Measurements from ENCODE around the gene MAP7. TPM values are rescaled to one million over a fixed set of nuclear protein-coding genes. Genes with fewer than 3 reads are reported as not detected.
A peak's percentile ranks its signal among the peaks of the same experiment; 100 is the strongest.

MAP7 gene
- total RNA-seq, 1 experiment from 2014 or later: 33.7 TPM

DNA sequence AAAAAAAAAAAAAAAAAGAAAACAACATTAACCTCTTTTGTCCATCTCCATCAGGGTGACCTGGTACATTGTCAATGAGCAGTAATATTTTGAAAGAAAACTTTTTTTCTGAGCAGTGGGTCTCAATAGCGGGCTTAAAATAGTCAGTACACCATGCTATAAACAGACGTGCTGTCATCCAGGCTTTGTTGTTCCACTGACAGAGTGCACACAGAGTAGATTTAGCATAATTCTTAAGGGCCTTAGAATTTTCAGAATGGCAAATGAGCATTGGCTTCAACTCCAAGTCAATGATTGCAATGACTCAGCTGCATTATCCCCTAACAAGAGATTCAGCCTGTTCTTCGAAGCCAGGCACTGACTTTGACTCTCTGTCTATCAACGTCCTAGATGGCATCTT lies 35.6 kb downstream of the MAP7 start:
- intact Hi-C loops (cut with micrococcal nuclease; ENCODE audit: unreplicated experiment): no loop called here
- TF ChIP-seq, protein P1, sequence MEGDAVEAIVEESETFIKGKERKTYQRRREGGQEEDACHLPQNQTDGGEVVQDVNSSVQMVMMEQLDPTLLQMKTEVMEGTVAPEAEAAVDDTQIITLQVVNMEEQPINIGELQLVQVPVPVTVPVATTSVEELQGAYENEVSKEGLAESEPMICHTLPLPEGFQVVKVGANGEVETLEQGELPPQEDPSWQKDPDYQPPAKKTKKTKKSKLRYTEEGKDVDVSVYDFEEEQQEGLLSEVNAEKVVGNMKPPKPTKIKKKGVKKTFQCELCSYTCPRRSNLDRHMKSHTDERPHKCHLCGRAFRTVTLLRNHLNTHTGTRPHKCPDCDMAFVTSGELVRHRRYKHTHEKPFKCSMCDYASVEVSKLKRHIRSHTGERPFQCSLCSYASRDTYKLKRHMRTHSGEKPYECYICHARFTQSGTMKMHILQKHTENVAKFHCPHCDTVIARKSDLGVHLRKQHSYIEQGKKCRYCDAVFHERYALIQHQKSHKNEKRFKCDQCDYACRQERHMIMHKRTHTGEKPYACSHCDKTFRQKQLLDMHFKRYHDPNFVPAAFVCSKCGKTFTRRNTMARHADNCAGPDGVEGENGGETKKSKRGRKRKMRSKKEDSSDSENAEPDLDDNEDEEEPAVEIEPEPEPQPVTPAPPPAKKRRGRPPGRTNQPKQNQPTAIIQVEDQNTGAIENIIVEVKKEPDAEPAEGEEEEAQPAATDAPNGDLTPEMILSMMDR (conservative IDR thresholded peaks at IDR 0.05): no peak
- Histone ChIP-seq H3K9me3 (ENCODE audit: insufficient read depth, low read depth) (no peaks in the 10 kb centered on the region), H3K27ac (no peak overlapping the region), H3K4me1 (replicated peaks; ENCODE audit: insufficient read depth) (peaks cover 27% of the 10 kb centered on the region), H4K20me1 (ENCODE audit: insufficient read depth) (peaks cover 17% of the 10 kb centered on the region), H3K27me3 (ENCODE audit: insufficient read depth, low read depth) (no peaks in the 10 kb centered on the region), H3K79me2 (ENCODE audit: low read depth) (peaks cover 60% of the 10 kb centered on the region), H3K4me2 (no peak overlapping the region), H3F3A (ENCODE audit: insufficient read depth, low read depth) (peaks cover 8% of the 10 kb centered on the region; the same call in 1 of the 2 replicates), H3K4me3 (no peak overlapping the region), H3K9me2 (ENCODE audit: insufficient read depth) (no peaks in the 10 kb centered on the region; the same call in 1 of the 2 replicates), H2AFZ (no peak overlapping the region), H3K36me3 (ENCODE audit: low read depth) (no peaks in the 10 kb centered on the region)
- ChIA-PET CTCF (interaction anchor here (1.3 kb wide), 1 partner anchor 19 kb away, joined by 3 read pairs; no protein-coding TSS in a partner anchor), POLR2A (ENCODE audit: unreplicated experiment) (no interaction called here)
- no TSS peak for BruUV-seq (replicated peaks)
- no peak for DNase-seq

DNA sequence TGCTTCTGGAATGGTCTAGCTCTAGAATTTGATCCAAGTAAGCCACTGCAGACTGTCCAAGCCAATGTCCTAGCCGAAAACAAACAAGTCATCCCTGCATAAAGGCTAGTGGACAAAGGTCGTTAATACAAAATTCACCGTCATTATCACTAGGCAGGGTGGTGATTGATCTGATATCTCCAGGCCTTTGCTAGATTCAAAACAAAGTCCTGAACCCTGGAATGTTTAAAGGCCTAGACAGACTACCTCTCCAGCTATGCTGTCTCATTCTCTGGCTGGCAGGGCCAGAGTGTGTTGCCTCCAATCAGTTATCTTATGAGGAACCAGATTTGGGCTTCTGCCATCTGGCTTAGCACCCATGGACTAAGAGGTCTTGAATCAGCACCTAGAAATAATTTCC lies 38.3 kb downstream of the MAP7 start:
- ChIA-PET CTCF (no interaction called here), POLR2A (ENCODE audit: unreplicated experiment) (no interaction called here)
- H3K9me2 ChIP-seq (ENCODE audit: insufficient read depth): no peaks in the 10 kb centered on the region; the same call in 1 of the 2 replicates

DNA sequence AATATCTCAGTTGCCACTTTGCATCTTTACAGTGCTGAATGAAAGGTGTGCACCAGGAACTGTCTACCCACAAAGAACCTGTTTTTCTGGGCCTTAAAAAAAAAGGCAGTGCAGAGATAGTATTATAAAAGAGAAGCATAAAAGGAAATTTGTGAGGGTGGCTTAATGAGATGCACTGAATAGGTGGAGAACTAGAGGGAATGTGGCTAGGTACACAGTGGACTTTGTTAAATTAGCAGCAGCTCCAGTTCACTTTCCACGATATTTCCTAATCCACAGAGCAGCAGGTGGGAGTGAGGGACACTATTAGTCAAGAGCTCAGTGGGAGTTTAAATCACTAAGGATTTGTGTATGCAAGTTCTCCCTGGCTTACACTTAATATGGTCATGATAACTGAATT lies 38.8 kb downstream of the MAP7 start:
- Histone ChIP-seq H3K4me2 (peak overlapping the region; percentile 16; the same call in 1 of the 2 replicates), H3K9me3 (ENCODE audit: insufficient read depth, low read depth) (no peaks in the 10 kb centered on the region)
- TF ChIP-seq, protein P1 (conservative IDR thresholded peaks at IDR 0.05): no peak
- no peak for TF ChIP-seq EZH2 (IDR thresholded peaks at IDR 0.05; ENCODE audit: low read depth)

More for the DNA sequence above, 38.3 kb downstream of the MAP7 start:
- Histone ChIP-seq H2AFZ (no peak overlapping the region), H3K79me2 (ENCODE audit: low read depth) (peaks cover 44% of the 10 kb centered on the region), H3K4me1 (replicated peaks; ENCODE audit: insufficient read depth) (peaks cover 18% of the 10 kb centered on the region), H3K4me2 (peak overlapping the region; percentile 16; the same call in 1 of the 2 replicates), H3F3A (ENCODE audit: insufficient read depth, low read depth) (no peaks in the 10 kb centered on the region), H3K27me3 (ENCODE audit: insufficient read depth, low read depth) (no peaks in the 10 kb centered on the region), H3K36me3 (ENCODE audit: low read depth) (no peaks in the 10 kb centered on the region), H3K9me3 (ENCODE audit: insufficient read depth, low read depth) (no peaks in the 10 kb centered on the region), H4K20me1 (ENCODE audit: insufficient read depth) (peaks cover 7% of the 10 kb centered on the region), H3K4me3 (no peak overlapping the region), H3K27ac (peak overlapping the region; percentile 10; the same call in 1 of the 2 replicates)
- no peak for DNase-seq
- TF ChIP-seq EZH2 (IDR thresholded peaks at IDR 0.05; ENCODE audit: low read depth): no peak
- TF ChIP-seq, protein P1 (conservative IDR thresholded peaks at IDR 0.05): no peak
- BruUV-seq (replicated peaks): no TSS peak
- intact Hi-C loops (cut with micrococcal nuclease; ENCODE audit: unreplicated experiment): no loop called here

More for the DNA sequence above, 38.8 kb downstream of the MAP7 start:
- Histone ChIP-seq H3K27ac (peak overlapping the region; percentile 10; the same call in 1 of the 2 replicates), H3K9me2 (ENCODE audit: insufficient read depth) (no peaks in the 10 kb centered on the region; the same call in 1 of the 2 replicates), H3K4me3 (no peak overlapping the region), H3F3A (ENCODE audit: insufficient read depth, low read depth) (no peaks in the 10 kb centered on the region), H4K20me1 (ENCODE audit: insufficient read depth) (peaks cover 4% of the 10 kb centered on the region; the same call in 1 of the 2 replicates), H2AFZ (no peak overlapping the region), H3K27me3 (ENCODE audit: insufficient read depth, low read depth) (no peaks in the 10 kb centered on the region), H3K79me2 (ENCODE audit: low read depth) (peaks cover 41% of the 10 kb centered on the region), H3K4me1 (replicated peaks; ENCODE audit: insufficient read depth) (peaks cover 14% of the 10 kb centered on the region), H3K36me3 (ENCODE audit: low read depth) (no peaks in the 10 kb centered on the region)
- CTCF ChIA-PET: no interaction called here
- no TSS peak for BruUV-seq (replicated peaks)
- DNase-seq: peak; percentile 5 to 64
- POLR2A ChIA-PET (ENCODE audit: unreplicated experiment): no interaction called here
- intact Hi-C loops (cut with micrococcal nuclease; ENCODE audit: unreplicated experiment): no loop called here

All from PC-9 (cell line).